Activated CD8-positive, alpha-beta memory T cell treated with anti-CD3 and anti-CD28 coated beads, Interleukin-2, amount 10 ng/mL, durations not matched to agents 7 days and 5 days (primary cell): ENCODE measurements around the gene NKAPL. TPM values are rescaled to one million over a fixed set of nuclear protein-coding genes. Genes with fewer than 3 reads are reported as not detected.

Experiments used
- ATAC-seq: fragments of 150-1000 bp; cut with Tn5 transposase; one replicate; pipeline ENCODE4 v1.10.0; 2021; ENCODE audit warnings: moderate library complexity
- CTCF ChIA-PET: fragments of 350-600 bp; sonication (Branson Sonifier 250); formaldehyde crosslinking; loops from one replicate; lab custom pipeline; 2021; ENCODE audit warnings: antibody characterized with exemption; lab: Charles Lee
- DNase-seq: peaks from one replicate; pipeline ENCODE4 v3.0.0-alpha.2; 2020
- H3K27ac Mint-ChIP-seq: one replicate; pipeline ENCODE4 v1.8.0; 2021; ENCODE audit warnings: mild to moderate bottlenecking, mixed read lengths
- H3K27me3 Mint-ChIP-seq: one replicate; pipeline ENCODE4 v1.8.0; 2021; ENCODE audit warnings: mixed read lengths
- H3K36me3 Mint-ChIP-seq: one replicate; pipeline ENCODE4 v1.8.0; 2021; ENCODE audit warnings: mild to moderate bottlenecking, mixed read lengths
- H3K4me1 Mint-ChIP-seq: one replicate; pipeline ENCODE4 v1.8.0; 2021; ENCODE audit warnings: mixed read lengths
- H3K4me3 Mint-ChIP-seq: one replicate; pipeline ENCODE4 v1.8.0; 2021; ENCODE audit warnings: mild to moderate bottlenecking, moderate library complexity, mixed read lengths
- H3K9me3 Mint-ChIP-seq: one replicate; pipeline ENCODE4 v1.8.0; 2022; ENCODE audit warnings: low read depth, mixed read lengths
- total RNA-seq, 2 experiments: library from RNA; stranded (reverse); gene quantifications; one replicate each; pipeline ENCODE4 v1.2.3, GENCODE V29; 2021

NKAPL gene
- total RNA-seq, 2 experiments from 2014 or later = 0.26 TPM; not detected in 1

- Mint-ChIP-seq H3K27me3 (peaks cover 4% of the 10 kb centered on the region), H3K36me3 (peaks cover 13% of the 10 kb centered on the region), H3K9me3 (peaks cover 4% of the 10 kb centered on the region), H3K4me3 (no peak overlapping the region), H3K27ac (no peak overlapping the region), H3K4me1 (peaks cover 29% of the 10 kb centered on the region)
- CTCF ChIA-PET = no interaction called here
- ATAC-seq (no peak), DNase-seq (no peak)
Observed at GRCh38 chr6:28254121-28254519, 5.0 kb upstream of the NKAPL start.

- CTCF ChIA-PET = no interaction called here
- peaks cover 4% of the 10 kb centered on the region for H3K27me3 Mint-ChIP-seq
- ATAC-seq (no peak), DNase-seq (no peak)
- peaks cover 10% of the 10 kb centered on the region for H3K36me3 Mint-ChIP-seq
- peaks cover 15% of the 10 kb centered on the region for H3K4me1 Mint-ChIP-seq
- H3K9me3 Mint-ChIP-seq = peaks cover 4% of the 10 kb centered on the region
- no peak overlapping the region for H3K4me3 Mint-ChIP-seq
- no peak overlapping the region for H3K27ac Mint-ChIP-seq
Observed at GRCh38 chr6:28257042-28257441, 2.1 kb upstream of the NKAPL start.

- H3K36me3 Mint-ChIP-seq = no peaks in the 10 kb centered on the region
- DNase-seq = no peak
- CTCF ChIA-PET = interaction anchor here (1.2 kb wide), 1 partner anchor 12 kb away, joined by 3 read pairs; the partner anchor contains the start of gene ZKSCAN4
Observed at GRCh38 chr6:28263922-28264321, 4.8 kb downstream of the NKAPL start.

GRCh38 chr6:28264834-28265401, 5.8 kb downstream of the NKAPL start:
- H3K4me3 Mint-ChIP-seq = no peak overlapping the region
- CTCF ChIA-PET = no interaction called here
- no peak overlapping the region for H3K27ac Mint-ChIP-seq
- DNase-seq (no peak), ATAC-seq (no peak)
- peaks cover 16% of the 10 kb centered on the region for H3K4me1 Mint-ChIP-seq
- peaks cover 3% of the 10 kb centered on the region for H3K27me3 Mint-ChIP-seq
- H3K36me3 Mint-ChIP-seq = peaks cover 2% of the 10 kb centered on the region
- no peaks in the 10 kb centered on the region for H3K9me3 Mint-ChIP-seq

More at GRCh38 chr6:28263922-28264321, 4.8 kb downstream of the NKAPL start:
- peaks cover 11% of the 10 kb centered on the region for H3K4me1 Mint-ChIP-seq
- ATAC-seq = no peak
- H3K4me3 Mint-ChIP-seq = no peak overlapping the region
- peaks cover 3% of the 10 kb centered on the region for H3K27me3 Mint-ChIP-seq
- no peak overlapping the region for H3K27ac Mint-ChIP-seq
- no peaks in the 10 kb centered on the region for H3K9me3 Mint-ChIP-seq

DNA sequence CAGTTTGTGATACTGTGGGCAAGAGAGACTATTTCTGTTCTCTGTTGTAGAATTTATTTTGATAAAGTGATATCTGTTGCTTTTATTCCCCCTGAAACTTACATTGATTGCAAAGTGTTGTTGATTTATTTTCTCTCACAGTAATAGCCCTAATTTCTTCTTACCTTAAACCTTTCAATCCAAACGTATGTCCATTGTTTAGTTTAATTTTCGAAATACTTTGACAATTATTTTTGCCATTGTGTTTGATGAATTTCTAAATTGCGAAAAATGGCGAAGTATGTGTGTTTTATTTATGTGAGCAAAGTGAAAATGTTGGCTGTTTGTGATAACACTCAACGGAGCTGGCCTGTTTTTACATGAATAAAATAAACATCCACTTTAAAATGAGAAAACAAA, 7.5 kb downstream of the NKAPL start:
- CTCF ChIA-PET = interaction anchor here (1.0 to 2.7 kb wide), 8 partner anchors 9 to 162 kb away, joined by 3 to 21 read pairs (median 6); partner anchors contain the start of genes PGBD1, ZKSCAN4 and ZSCAN12
- no peaks in the 10 kb centered on the region for H3K9me3 Mint-ChIP-seq
- peaks cover 22% of the 10 kb centered on the region for H3K4me1 Mint-ChIP-seq
- peaks cover 9% of the 10 kb centered on the region for H3K36me3 Mint-ChIP-seq
- no peak overlapping the region for H3K4me3 Mint-ChIP-seq
- no peak overlapping the region for H3K27ac Mint-ChIP-seq
- DNase-seq (no peak), ATAC-seq (no peak)
- H3K27me3 Mint-ChIP-seq = peaks cover 3% of the 10 kb centered on the region

DNA sequence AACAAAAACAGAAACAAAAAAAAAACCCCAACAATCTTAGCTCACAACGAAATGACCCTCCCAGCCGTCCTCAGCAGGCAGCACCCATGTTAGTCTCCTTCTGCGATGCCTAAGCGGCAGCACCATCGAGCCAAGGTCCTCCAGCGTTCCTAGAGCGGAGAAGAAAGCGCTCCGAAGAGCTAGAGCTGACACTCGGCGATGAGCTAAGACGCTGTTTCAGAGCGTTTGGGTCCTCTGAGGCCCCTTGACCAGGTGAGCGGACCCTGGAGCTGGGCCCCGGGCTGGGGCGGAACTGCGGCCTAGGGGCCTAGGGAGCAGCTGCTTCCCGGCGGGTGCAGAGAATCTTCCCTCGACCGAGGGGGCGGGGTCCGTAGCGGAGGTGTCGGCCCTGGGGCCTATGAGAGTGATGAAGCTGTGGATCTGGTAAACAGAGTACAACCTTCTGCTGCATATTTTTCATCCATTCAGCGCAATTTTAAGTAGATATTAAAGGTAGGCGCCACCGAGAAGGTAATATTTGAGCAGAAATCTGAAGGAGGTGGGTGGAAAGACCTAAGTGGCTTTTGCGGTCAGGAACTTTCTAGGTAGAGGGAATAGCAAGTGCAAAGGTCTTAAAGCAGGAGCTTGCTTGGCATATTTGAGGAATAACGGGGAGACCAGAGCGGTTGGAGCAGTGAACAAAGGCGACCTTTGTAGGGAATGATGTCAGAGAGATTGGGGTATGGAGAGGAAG, 8.0 kb downstream of the NKAPL start, which contains the start of gene ZSCAN26:
Gene ZSCAN26, plus strand, starts transcription at position 182 of the 733 bp plus-strand sequence. CDS start 4,777 bp downstream, outside the sequence.
- H3K9me3 Mint-ChIP-seq = no peaks in the 10 kb centered on the region
- peaks cover 22% of the 10 kb centered on the region for H3K4me1 Mint-ChIP-seq
- H3K27ac Mint-ChIP-seq = no peak within 1 kb of the TSS
- no peak within 1 kb of the TSS for H3K4me3 Mint-ChIP-seq
- peaks cover 3% of the 10 kb centered on the region for H3K27me3 Mint-ChIP-seq
- DNase-seq (peak; percentile 93), ATAC-seq (peak; percentile 97)
- CTCF ChIA-PET = interaction anchor here (1.1 to 2.7 kb wide), 7 partner anchors 8 to 163 kb away, joined by 3 to 21 read pairs (median 6); partner anchors contain the start of genes PGBD1, ZKSCAN4 and ZSCAN12
- peaks cover 11% of the 10 kb centered on the region for H3K36me3 Mint-ChIP-seq

GRCh38 chr6:28267695-28268059, 8.6 kb downstream of the NKAPL start:
- ATAC-seq (no peak), DNase-seq (no peak)
- H3K4me1 Mint-ChIP-seq = peaks cover 22% of the 10 kb centered on the region
- no peak overlapping the region for H3K27ac Mint-ChIP-seq
- no peak overlapping the region for H3K4me3 Mint-ChIP-seq
- CTCF ChIA-PET = interaction anchor here (1.3 to 2.7 kb wide), 4 partner anchors 8 to 88 kb away, joined by 6 to 21 read pairs (median 12); partner anchors contain the start of genes PGBD1 and ZKSCAN4
- peaks cover 3% of the 10 kb centered on the region for H3K27me3 Mint-ChIP-seq
- H3K36me3 Mint-ChIP-seq = peaks cover 15% of the 10 kb centered on the region
- no peaks in the 10 kb centered on the region for H3K9me3 Mint-ChIP-seq

DNA sequence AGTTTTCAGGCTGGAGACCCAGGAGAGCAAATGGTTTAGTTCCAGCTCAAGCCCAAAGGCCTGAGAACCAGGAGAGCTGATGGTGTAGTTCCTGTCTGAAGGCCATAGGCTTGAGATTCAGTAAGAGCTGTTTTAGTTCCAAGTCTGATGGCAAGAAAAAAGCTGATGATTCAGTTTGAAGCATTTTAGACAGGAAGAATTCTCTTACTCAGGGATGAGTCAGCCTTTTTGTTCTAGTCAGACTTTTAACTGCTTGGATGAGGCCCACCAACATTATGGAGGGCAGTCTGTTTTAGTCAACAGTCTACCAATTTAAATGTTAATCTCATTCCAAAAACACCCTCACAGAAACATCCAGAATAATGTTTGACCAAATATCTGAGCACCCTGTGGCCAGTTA, 10.4 kb downstream of the NKAPL start:
- DNase-seq = no peak
- CTCF ChIA-PET = no interaction called here

DNA sequence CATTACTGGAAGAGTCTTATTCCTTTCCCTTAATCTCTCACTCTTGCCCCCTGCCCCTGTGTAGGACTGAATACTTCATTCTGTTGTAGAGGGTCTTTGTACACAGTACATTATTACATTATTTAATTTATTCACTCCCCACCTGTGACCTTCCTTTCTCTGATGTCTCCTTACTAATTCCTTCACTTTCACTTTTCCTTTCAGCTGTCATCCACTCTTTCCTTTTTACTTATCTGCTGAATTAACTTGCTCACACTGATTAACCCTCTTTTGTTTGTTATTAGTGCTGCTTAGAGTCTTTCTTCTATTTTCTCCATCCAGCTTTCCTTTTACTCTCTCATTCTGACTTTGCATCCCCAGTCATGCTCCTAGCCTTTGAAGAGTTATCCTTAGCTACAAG, 15.8 kb downstream of the NKAPL start:
- Mint-ChIP-seq H3K4me3 (no peak overlapping the region), H3K27me3 (no peaks in the 10 kb centered on the region), H3K27ac (peak overlapping the region; percentile 1), H3K36me3 (peaks cover 44% of the 10 kb centered on the region), H3K4me1 (peaks cover 15% of the 10 kb centered on the region), H3K9me3 (no peaks in the 10 kb centered on the region)
- CTCF ChIA-PET = interaction anchor here (1.1 to 1.2 kb wide), 2 partner anchors 8 to 81 kb away, joined by 3 to 6 read pairs; partner anchors contain the start of gene ZSCAN26
- DNase-seq (no peak), ATAC-seq (no peak)

More for the DNA sequence above, 10.4 kb downstream of the NKAPL start:
- no peaks in the 10 kb centered on the region for H3K9me3 Mint-ChIP-seq
- no peak overlapping the region for H3K4me3 Mint-ChIP-seq
- peaks cover 20% of the 10 kb centered on the region for H3K4me1 Mint-ChIP-seq
- peaks cover 25% of the 10 kb centered on the region for H3K36me3 Mint-ChIP-seq
- no peak for ATAC-seq
- H3K27me3 Mint-ChIP-seq = no peaks in the 10 kb centered on the region
- peak overlapping the region; percentile 25 for H3K27ac Mint-ChIP-seq

GRCh38 chr6:28277746-28278145, 18.6 kb downstream of the NKAPL start:
- ATAC-seq (no peak), DNase-seq (no peak)
- Mint-ChIP-seq H3K4me3 (no peak overlapping the region), H3K4me1 (peaks cover 20% of the 10 kb centered on the region), H3K27me3 (peaks cover 5% of the 10 kb centered on the region), H3K27ac (no peak overlapping the region), H3K9me3 (no peaks in the 10 kb centered on the region), H3K36me3 (peaks cover 32% of the 10 kb centered on the region)
- CTCF ChIA-PET = no interaction called here

- Mint-ChIP-seq H3K36me3 (peaks cover 19% of the 10 kb centered on the region), H3K4me1 (peaks cover 14% of the 10 kb centered on the region), H3K9me3 (no peaks in the 10 kb centered on the region), H3K4me3 (peak overlapping the region; percentile 81), H3K27me3 (peaks cover 5% of the 10 kb centered on the region), H3K27ac (no peak overlapping the region)
- CTCF ChIA-PET = interaction anchor here (1.0 to 3.0 kb wide), 3 partner anchors 13 to 75 kb away, joined by 3 to 12 read pairs (median 3); partner anchors contain the start of gene ZSCAN26
- no peak for DNase-seq
- peak; percentile 7 for ATAC-seq
Observed at GRCh38 chr6:28280595-28281287, 21.6 kb downstream of the NKAPL start.

DNA sequence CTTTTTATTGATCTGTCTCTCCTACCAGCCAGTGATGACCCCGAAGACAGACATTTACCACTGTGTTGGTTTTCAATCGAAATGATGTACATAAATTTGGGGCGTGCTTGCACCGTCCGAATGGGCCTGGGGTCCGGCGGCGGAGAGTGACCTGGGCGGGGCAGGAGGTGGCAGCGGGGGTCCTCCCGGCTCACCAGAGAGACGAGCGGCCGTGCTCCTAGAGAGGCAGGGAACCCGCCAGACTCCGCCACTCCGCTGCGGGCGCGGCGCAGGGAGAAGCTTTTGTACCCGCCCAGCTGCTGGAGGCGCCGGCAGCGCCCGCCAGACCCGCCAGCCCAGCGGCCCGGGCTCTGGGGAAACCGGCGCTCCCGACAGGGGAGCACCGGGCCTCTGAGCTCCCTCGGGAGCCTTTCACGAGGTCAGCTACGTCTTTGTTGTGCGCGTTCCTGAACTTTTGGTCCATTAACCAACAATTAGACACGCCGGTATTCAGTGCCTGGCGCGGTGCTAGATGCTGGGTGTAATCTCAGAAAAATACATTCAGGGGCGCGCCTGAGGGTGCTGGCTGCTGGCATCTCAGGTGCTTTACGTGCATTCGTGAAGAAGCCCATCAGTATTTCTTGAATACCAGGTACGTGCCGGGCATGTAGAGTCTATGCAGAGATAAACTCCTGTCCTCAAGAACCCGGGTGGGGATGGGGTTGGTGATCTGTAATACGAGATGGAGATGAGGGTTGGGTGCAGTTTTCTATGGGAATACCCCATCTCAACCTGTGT, 22.4 kb downstream of the NKAPL start, which contains the start of gene PGBD1:
Gene PGBD1, plus strand, starts transcription at position 285 of the 777 bp plus-strand sequence. CDS start 2,242 bp downstream, outside the sequence.
- Mint-ChIP-seq H3K9me3 (no peaks in the 10 kb centered on the region), H3K27ac (no peak within 1 kb of the TSS), H3K36me3 (peaks cover 12% of the 10 kb centered on the region), H3K27me3 (peaks cover 5% of the 10 kb centered on the region), H3K4me1 (peaks cover 14% of the 10 kb centered on the region), H3K4me3 (peak within 1 kb of the TSS; percentile 81)
- DNase-seq (peak; percentile 77), ATAC-seq (peak; percentile 98)
- CTCF ChIA-PET = interaction anchor here (1.0 to 3.0 kb wide), 3 partner anchors 14 to 75 kb away, joined by 3 to 12 read pairs (median 3); partner anchors contain the start of gene ZSCAN26
